GM19395 (cell line): ENCODE data around the gene COMMD3.
A peak's percentile ranks its signal among the peaks of the same experiment; 100 is the strongest.
"Not testable (repeated sequence)": the region's sequence is repeated elsewhere in the genome, so short reads cannot be mapped to it uniquely, and the experiment has no call there.

Experiments
- ATAC-seq: cut with Tn5 transposase; IDR thresholded peaks from one replicate; pipeline ENCODE4 v1.9.1; 2021; ENCODE audit warnings: mild to moderate bottlenecking, moderate library complexity; ENCODE audit not compliant: unreplicated experiment

The COMMD3 gene

GRCh38 chr10:22338185-22338900, 22.2 kb downstream of the COMMD3 start:
- no peak for ATAC-seq

GRCh38 chr10:22338931-22339330, 22.7 kb downstream of the COMMD3 start:
- no peak for ATAC-seq

GRCh38 chr10:22339761-22340328, 23.7 kb downstream of the COMMD3 start:
- ATAC-seq: no peak

GRCh38 chr10:22340329-22341189, 24.4 kb downstream of the COMMD3 start:
- peak; percentile 44 for ATAC-seq

DNA sequence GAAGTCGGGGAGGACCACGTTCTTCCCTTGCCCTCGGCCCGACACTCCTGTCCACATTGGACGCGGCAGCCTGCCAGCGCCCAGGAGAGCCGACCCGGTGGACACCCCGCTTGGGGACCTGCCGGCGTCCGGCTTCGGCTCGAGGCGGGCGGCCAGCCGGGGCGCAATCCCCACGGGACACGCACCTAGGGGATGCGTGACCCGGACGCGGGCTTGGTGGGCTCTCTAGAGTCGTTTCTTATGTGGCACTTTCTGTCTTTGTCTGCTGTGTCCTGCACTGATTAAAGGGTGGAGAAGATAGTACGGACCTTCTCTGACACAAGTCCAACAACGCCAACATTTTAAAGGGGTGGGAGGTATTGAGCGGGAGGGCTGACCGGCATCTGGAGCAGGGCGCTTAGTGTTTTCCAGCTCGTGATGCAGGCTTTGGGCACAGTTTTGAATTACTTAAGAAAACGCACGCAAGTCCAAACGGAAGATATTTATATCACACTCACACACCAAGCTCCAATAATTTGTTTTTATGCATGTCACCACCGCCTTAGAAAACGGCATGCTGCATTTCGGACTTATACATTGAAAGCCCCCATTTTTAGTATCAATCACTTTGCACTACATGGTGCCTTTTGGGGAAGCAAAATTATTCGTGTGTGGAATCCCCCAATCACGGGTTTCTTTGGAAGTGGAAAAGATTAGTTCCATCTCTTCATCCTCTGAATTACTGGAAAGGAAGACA, 25.2 kb downstream of the COMMD3 start:
- peak; percentile 18 for ATAC-seq

DNA sequence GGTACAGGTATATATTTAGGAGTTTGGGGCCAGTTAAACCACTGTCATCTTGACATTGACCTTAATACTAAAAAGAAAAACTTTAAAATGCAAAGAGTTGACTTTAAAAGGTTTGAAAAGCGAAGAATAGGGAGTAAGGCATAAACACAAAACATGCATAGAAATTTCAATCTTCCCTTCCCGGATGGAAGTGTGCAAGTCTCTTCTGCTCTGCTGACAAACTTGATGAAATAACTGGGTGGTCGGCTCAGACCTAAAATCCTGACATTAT, 25.7 kb downstream of the COMMD3 start:
- no peak for ATAC-seq

DNA sequence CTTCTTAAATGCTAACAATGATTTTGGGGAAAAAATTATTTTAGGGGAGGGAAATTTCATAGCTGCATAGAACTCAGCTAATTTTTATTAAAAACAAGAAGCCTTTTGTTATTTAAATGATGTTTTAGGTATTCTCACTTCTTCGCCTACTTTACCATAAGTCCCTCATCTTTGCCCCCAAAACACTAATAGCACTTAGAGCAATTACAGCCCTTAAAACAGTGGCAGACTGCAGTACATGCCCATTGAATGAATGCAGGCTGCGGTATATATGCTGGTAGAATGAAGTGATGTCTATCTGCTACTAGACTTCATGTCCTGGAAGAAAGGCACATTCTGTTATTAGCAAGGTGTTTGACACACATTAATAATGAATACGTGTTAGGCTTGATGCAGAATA, 26.2 kb downstream of the COMMD3 start:
- ATAC-seq: no peak

DNA sequence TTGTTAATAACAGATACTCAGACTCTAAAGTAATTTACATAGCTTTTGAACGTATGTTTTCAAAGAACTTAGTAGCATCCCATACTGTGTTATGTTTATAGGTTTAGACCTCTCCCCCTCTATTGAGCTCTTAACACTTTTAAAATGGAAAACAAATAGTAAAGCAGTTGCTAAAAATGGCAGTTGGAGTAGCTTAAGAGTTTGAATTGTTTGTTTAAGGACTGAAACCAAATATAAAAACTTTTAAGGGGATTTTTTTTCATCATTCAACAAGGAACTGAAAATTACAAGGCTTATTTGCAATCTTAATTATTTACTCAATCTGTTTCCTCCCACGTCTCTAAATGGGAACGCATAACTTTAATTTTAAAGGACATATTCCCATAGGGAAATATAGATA, 27.5 kb downstream of the COMMD3 start:
- no peak for ATAC-seq

DNA sequence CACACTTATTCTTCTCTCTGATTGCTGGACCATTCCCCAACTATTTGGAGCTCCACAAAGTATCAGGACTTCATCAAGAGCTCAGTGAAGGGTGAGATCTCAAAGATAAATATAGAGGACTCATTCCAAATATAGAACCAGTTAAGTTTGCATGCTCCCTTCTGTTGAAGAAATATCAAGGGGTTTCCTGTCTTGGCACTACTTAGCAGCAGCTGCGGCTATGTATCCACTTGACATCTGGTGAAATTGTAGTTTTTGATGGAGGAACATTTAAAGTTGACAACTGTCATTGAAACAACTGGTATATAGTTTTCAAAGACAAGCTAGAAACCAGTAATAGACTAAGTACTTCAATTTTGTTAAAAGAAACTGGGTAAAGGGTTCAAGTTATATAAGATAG, 28.1 kb downstream of the COMMD3 start:
- ATAC-seq: no peak

- ATAC-seq: no peak
Observed at GRCh38 chr10:22344781-22345300, 28.7 kb downstream of the COMMD3 start.

DNA sequence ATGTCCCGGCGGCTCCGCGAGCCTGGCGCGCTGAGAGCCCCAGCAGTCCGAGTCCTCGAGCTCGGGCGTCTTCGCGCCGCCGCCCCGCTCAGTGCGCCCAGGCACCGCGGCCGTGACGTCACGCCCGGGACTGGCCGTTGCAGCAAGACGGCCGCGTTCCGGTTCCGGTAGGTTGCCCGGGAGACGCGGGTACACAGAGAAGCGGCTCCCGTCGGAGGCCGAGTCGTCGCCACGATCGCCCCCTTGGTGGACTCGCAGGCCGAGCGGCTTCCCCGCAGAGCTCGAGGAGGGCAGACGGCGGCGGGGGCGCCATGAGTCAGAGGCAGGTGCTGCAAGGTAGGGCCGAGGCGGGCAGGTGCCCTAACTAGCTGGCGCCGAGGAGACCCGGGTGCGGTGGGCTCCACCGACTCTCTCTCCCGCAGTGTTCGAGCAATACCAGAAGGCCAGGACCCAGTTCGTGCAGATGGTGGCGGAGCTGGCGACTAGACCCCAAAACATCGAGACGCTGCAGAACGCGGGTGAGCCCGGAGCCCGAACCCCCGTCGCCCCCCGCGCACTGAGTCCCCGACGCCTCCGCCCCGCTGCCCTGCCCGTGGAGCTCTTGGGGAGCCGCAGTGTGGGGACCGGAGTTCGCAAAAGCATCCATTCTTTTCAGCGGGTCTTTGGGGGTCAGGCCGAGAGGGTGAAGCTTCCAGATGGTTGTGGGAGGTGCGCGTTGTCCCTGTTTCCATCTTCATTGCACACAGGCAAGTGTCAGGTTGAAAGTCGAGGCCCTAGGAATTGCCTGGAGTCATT, 29.3 kb downstream of the COMMD3 start, which contains the start of gene SPAG6:
Gene SPAG6 (plus strand): TSS at position 196 of the 795 bp plus-strand sequence. CDS start 116 bp downstream, at position 312.
- ATAC-seq: no peak

GRCh38 chr10:22346096-22346661, 30.0 kb downstream of the COMMD3 start:
- ATAC-seq: no peak

DNA sequence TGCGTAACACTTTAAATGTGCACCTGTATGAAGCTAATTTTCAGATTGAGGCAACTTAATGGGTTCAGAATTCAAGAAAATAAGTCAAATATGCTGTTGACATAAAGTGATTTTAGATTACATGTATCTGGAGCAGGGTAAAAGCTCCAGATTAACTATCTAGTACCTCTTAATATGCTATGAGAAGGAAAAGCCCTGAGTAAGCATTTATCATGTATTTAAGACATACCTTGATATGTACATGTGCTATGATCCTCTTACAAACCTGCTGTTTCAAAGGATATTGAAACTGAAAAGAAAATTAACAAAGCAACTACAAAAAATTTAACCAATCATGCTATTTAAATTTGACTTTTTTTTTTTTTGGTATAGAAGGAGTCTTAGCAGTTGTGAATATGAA, 33.6 kb downstream of the COMMD3 start:
- ATAC-seq: no peak

GRCh38 chr10:22351131-22351703, 35.0 kb downstream of the COMMD3 start:
- no peak for ATAC-seq

DNA sequence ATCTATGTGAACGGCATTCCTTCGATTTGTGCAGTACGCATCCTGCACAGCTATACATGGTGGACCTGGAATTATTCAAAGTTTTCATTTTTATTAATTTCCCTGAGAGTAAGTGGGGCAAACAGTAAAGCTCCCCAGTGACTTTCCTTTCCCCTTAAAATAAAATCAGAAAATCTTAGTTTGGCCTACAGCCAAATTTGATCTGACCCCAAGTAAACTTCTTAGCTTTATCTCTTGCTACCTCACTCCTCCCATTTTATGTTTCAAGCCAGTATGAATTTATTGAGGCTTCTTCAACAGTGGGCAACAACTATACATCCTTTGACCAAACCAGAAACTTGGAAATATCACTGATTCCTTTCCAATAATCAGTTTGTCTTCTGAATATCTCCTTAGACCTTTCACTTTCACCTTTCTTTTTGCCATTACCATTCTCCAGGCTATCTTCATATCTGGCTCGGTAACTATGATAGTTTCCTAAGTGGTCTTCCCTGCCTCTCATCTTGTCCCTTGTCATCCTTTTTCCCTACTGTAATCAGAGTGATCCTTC, 40.2 kb downstream of the COMMD3 start:
- no peak for ATAC-seq

DNA sequence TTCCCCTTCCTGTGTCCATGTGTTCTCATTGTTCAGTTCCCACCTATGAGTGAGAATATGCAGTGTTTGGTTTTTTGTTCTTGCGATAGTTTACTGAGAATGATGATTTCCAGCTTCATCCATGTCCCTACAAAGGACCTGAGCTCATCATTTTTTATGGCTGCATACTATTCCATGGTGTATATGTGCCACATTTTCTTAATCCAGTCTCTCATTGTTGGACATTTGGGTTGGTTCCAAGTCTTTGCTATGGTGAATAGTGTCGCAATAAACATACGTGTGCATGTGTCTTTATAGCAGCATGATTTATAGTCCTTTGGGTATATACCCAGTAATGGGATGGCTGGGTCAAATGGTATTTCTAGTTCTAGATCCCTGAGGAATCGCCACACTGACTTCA, 41.6 kb downstream of the COMMD3 start:
- ATAC-seq: not testable (repeated sequence)

GRCh38 chr10:22363305-22363704, 47.1 kb downstream of the COMMD3 start:
- ATAC-seq: no peak

GRCh38 chr10:22364407-22365140, 48.4 kb downstream of the COMMD3 start:
- ATAC-seq: no peak

GRCh38 chr10:22365233-22365632, 49.0 kb downstream of the COMMD3 start:
- ATAC-seq: peak; percentile 57
